ENCODE measurements around the gene DAZ2. TPM values are rescaled to one million over a fixed set of nuclear protein-coding genes. Genes with fewer than 3 reads are reported as not detected.

The DAZ2 gene, protein sequence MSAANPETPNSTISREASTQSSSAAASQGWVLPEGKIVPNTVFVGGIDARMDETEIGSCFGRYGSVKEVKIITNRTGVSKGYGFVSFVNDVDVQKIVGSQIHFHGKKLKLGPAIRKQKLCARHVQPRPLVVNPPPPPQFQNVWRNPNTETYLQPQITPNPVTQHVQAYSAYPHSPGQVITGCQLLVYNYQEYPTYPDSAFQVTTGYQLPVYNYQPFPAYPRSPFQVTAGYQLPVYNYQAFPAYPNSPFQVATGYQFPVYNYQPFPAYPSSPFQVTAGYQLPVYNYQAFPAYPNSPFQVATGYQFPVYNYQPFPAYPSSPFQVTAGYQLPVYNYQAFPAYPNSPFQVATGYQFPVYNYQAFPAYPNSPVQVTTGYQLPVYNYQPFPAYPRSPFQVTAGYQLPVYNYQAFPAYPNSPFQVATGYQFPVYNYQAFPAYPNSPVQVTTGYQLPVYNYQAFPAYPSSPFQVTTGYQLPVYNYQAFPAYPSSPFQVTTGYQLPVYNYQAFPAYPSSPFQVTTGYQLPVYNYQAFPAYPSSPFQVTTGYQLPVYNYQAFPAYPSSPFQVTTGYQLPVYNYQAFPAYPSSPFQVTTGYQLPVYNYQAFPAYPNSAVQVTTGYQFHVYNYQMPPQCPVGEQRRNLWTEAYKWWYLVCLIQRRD
- total RNA-seq = not detected in 2 replicates

DNA sequence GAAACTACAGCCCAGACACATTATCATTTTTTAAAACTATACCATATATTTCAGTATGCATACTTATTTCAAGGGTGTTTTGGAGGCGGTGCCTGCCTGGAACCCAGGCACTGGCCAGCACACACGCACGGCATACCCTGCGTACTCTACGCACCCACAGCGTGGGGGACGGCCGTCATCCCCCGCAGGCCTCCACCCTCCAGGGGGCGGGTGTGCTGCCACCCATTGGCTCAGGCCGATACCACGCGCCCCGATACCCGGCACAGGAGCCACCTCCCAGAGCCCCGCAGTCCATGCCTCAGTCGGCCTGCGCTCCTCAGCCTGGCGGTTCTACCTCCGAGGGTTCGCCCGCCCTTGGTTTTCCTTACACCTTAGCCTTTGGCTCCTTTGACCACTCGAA, at the start of gene DAZ2:
TSS of gene DAZ2 (plus strand) at position 301 of the 400 bp plus-strand sequence. CDS start 208 bp downstream, outside the sequence.

DNA sequence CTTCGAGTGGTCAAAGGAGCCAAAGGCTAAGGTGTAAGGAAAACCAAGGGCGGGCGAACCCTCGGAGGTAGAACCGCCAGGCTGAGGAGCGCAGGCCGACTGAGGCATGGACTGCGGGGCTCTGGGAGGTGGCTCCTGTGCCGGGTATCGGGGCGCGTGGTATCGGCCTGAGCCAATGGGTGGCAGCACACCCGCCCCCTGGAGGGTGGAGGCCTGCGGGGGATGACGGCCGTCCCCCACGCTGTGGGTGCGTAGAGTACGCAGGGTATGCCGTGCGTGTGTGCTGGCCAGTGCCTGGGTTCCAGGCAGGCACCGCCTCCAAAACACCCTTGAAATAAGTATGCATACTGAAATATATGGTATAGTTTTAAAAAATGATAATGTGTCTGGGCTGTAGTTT, 20.4 kb upstream of the DAZ2 start, which contains the start of gene DAZ1:
TSS of gene DAZ1 (minus strand) at position 101 of the 400 bp plus-strand sequence. CDS start 208 bp downstream, outside the sequence.

Other genes with a start within 250 kb of the DAZ2 start
- gene BPY2, start 235.3 kb upstream of the DAZ2 start, total RNA-seq = not detected in 2 replicates
- not detected in 2 replicates for gene DAZ1, start 20.5 kb upstream of the DAZ2 start, total RNA-seq

All from placental epithelial cell (primary cell).